Activated T-cell treated with anti-CD3 and anti-CD28 coated beads, Interleukin-2, amount 50 U/mL, for 4 hours (primary cell): ENCODE data around the gene PSG2. TPM values are rescaled to one million over a fixed set of nuclear protein-coding genes. Genes with fewer than 3 reads are reported as not detected.
"Not testable (repeated sequence)": the region's sequence is repeated elsewhere in the genome, so short reads cannot be mapped to it uniquely, and the experiment has no call there.

Source experiments
- ATAC-seq, 2 donors: fragments of 200-7000 bp; cut with Tn5 transposase; one replicate each; pipeline ENCODE4 v1.10.0; 2021
- DNase-seq: peaks from one replicate; pipeline ENCODE4 v3.0.0-alpha.2; 2020
- H3K27me3 Mint-ChIP-seq: one replicate; pipeline ENCODE4 v1.8.0; 2021; ENCODE audit warnings: low read depth, mixed read lengths
- H3K36me3 Mint-ChIP-seq: one replicate; pipeline ENCODE4 v1.8.0; 2022; ENCODE audit warnings: mixed read lengths; ENCODE audit not compliant: insufficient read depth
- H3K4me1 Mint-ChIP-seq: one replicate; pipeline ENCODE4 v1.8.0; 2021; ENCODE audit warnings: low read depth, mixed read lengths
- H3K4me3 Mint-ChIP-seq: one replicate; pipeline ENCODE4 v1.8.0; 2021; ENCODE audit warnings: mild to moderate bottlenecking, moderate library complexity, mixed read lengths
- H3K9me3 Mint-ChIP-seq: one replicate; pipeline ENCODE4 v1.8.0; 2021; ENCODE audit warnings: mixed read lengths
- total RNA-seq, 3 donors: library from RNA; stranded (reverse); gene quantifications; one replicate each; pipeline ENCODE4 v1.2.1, GENCODE V29; 2021

Gene PSG2
- total RNA-seq, 3 donors from 2014 or later = not detected

GRCh38 chr19:43043492-43044180 lies 38.9 kb downstream of the PSG2 start:
- not testable (repeated sequence) for ATAC-seq

GRCh38 chr19:43031645-43032044 lies 50.9 kb downstream of the PSG2 start:
- H3K4me1 Mint-ChIP-seq, H3K9me3 Mint-ChIP-seq, DNase-seq, H3K4me3 Mint-ChIP-seq, H3K36me3 Mint-ChIP-seq, ATAC-seq: not testable (repeated sequence)
- peaks cover 26% of the 10 kb centered on the region for H3K27me3 Mint-ChIP-seq

More at GRCh38 chr19:43043492-43044180, 38.9 kb downstream of the PSG2 start:
- H3K4me1 Mint-ChIP-seq, H3K4me3 Mint-ChIP-seq, H3K9me3 Mint-ChIP-seq, H3K36me3 Mint-ChIP-seq, DNase-seq: not testable (repeated sequence)
- peaks cover 24% of the 10 kb centered on the region for H3K27me3 Mint-ChIP-seq

- ATAC-seq (no peak), DNase-seq (no peak)
- H3K36me3 Mint-ChIP-seq = no peaks in the 10 kb centered on the region
- H3K9me3 Mint-ChIP-seq = no peaks in the 10 kb centered on the region
- no peak overlapping the region for H3K4me3 Mint-ChIP-seq
- no peaks in the 10 kb centered on the region for H3K4me1 Mint-ChIP-seq
- peaks cover 22% of the 10 kb centered on the region for H3K27me3 Mint-ChIP-seq
Observed at GRCh38 chr19:43028866-43029265, 53.6 kb downstream of the PSG2 start.

- ATAC-seq, H3K36me3 Mint-ChIP-seq, H3K4me1 Mint-ChIP-seq, DNase-seq, H3K4me3 Mint-ChIP-seq, H3K9me3 Mint-ChIP-seq: not testable (repeated sequence)
- H3K27me3 Mint-ChIP-seq = peaks cover 22% of the 10 kb centered on the region
Observed at GRCh38 chr19:43027985-43028384, 54.5 kb downstream of the PSG2 start.

GRCh38 chr19:43027061-43027460 lies 55.4 kb downstream of the PSG2 start:
- ATAC-seq, DNase-seq, H3K36me3 Mint-ChIP-seq, H3K4me3 Mint-ChIP-seq, H3K4me1 Mint-ChIP-seq, H3K9me3 Mint-ChIP-seq: not testable (repeated sequence)
- H3K27me3 Mint-ChIP-seq = peaks cover 22% of the 10 kb centered on the region

- not testable (repeated sequence) for H3K36me3 Mint-ChIP-seq, H3K4me3 Mint-ChIP-seq, H3K4me1 Mint-ChIP-seq, H3K9me3 Mint-ChIP-seq, DNase-seq, ATAC-seq
- H3K27me3 Mint-ChIP-seq = peaks cover 22% of the 10 kb centered on the region
Observed at GRCh38 chr19:43026369-43026768, 56.1 kb downstream of the PSG2 start, which contains the start of gene PSG11. PSG11 (minus strand) TSS chr19:43026469; CDS start chr19:43026372, 97 bp downstream.

- H3K36me3 Mint-ChIP-seq, DNase-seq, H3K27me3 Mint-ChIP-seq, H3K9me3 Mint-ChIP-seq, ATAC-seq, H3K4me1 Mint-ChIP-seq, H3K4me3 Mint-ChIP-seq: not testable (repeated sequence)
Observed at GRCh38 chr19:43022098-43022497, 60.4 kb downstream of the PSG2 start.

GRCh38 chr19:43021629-43022028 lies 60.9 kb downstream of the PSG2 start:
- ATAC-seq = not testable (repeated sequence)

GRCh38 chr19:43019588-43019987 lies 62.9 kb downstream of the PSG2 start:
- not testable (repeated sequence) for H3K27me3 Mint-ChIP-seq, H3K9me3 Mint-ChIP-seq, H3K36me3 Mint-ChIP-seq, H3K4me3 Mint-ChIP-seq, H3K4me1 Mint-ChIP-seq, DNase-seq, ATAC-seq

More at GRCh38 chr19:43021629-43022028, 60.9 kb downstream of the PSG2 start:
- H3K9me3 Mint-ChIP-seq, H3K27me3 Mint-ChIP-seq, DNase-seq, H3K4me3 Mint-ChIP-seq, H3K4me1 Mint-ChIP-seq, H3K36me3 Mint-ChIP-seq: not testable (repeated sequence)

Other genes starting within 250 kb of the PSG2 start
- not detected for gene PSG1, start 203.0 kb downstream of the PSG2 start, total RNA-seq
- gene PSG6, start 164.8 kb downstream of the PSG2 start, total RNA-seq = not detected
- gene PSG7, start 145.5 kb downstream of the PSG2 start, total RNA-seq = not detected
- gene PSG11, start 56.2 kb downstream of the PSG2 start, total RNA-seq = not detected
- not detected for gene PSG5, start 103.8 kb upstream of the PSG2 start, total RNA-seq
- not detected for gene PSG4, start 122.9 kb upstream of the PSG2 start, total RNA-seq
- not detected for gene PSG9, start 186.8 kb upstream of the PSG2 start, total RNA-seq